Measurements from ENCODE around the gene ADCK1.

Gene ADCK1

DNA sequence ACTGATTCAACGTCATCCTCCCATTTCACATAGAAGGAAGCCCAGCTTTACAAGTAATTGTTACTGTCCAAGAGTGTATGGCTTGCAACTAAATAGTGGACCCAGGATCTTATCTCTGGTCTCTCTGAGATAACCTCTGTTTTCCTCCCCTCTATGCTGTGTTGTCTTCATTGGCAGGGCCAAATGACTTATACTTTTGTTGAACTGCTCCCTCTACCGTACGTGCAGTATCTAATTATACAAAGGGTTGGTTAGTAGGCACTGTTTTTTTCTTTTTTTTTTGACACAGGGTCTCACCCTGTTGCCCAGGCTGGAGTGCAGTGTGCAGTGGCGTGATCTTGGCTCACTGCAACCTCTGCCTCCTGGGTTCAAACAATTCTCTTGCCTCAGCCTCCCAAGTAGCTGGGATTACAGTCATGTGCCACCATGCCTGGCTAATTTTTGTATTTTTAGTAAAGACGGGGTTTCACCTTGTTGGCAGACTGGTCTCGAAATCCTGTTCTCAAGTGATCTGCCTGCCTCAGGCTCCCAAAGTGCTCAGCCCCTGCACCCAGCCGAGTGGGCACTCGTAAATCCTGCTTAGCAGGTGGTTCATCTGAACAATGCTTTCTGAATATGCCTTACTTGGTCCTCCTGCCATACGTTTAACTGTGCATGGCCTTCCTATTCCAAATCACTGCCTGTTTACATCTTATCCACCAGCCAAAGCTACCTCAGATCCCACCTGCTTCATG, 162.1 kb downstream of the ADCK1 start:
- no peak for DNase-seq

DNA sequence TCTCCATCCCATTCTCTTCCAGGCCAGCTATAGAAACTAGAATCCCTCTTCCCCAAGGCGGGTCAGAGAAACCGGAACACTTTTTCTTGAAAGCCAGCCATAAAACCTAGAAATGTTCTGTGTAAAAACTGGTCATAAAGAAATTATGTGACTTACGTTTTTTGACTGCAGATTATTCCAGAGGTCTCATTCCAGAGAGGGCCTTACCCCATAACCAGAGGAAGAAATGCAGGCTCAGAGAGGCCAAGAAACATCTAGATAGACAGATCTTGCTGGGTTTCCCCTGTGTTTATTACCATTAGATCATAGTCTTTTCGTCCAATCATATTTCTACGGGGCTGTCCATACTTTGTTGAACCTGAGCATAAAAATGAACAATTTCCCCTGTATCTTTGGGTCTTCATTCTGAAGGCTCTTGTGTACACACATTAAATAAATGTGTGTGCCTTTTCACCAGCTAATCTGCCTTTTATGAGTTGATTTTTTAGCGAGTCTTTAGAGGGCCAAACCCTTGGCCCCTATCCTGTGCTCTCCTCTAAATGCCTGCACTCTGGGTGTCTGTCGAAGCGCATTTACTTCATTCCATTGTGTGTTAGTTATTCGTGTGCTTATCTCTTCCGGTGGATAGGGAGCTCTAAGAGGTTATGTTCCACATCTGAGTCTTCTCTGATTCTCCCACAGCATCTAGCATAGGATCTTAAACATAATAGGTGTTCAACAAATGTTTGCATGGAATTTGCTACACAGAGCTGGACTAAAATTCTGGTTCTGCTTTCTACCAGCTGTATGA, 163.0 kb downstream of the ADCK1 start:
- no peak for DNase-seq

DNA sequence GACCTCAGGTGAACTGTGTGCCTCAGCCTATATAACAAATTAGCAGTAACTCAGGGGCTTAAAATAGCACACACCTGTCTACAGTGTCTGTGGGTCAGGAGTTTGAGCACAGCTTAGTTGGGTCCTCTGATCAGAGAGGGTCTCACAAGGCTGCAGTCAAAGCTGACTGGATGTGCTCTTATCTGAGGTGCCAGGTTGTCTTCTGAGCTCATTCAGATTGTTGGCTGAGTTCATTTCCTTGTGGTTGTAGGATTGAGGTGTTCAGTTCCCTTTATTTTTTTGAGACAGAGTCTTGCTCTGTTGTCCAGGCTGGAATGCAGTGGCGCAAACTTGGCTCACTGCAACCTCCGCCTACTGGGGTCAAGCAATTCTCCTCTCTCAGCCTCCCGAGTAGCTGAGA, 164.7 kb downstream of the ADCK1 start:
- DNase-seq, result no peak

DNA sequence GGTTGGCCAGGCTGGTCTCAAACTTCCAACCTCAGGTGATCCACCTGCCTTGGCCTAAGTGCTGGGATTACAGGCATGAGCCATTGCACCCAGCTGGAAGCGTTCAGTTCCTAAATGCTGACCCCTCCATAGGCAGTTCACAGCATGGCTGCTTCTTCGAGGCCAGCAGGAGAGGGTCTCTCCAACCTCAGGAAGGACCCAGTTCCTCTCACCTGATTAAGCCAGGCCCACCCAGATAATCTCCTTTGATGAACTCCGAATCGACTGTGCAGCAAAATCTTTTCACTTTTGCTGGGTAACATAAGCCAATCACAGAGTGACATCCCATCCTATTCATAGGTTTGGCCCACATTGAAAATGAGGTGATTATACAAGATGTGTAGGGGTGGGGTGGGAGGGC, 165.1 kb downstream of the ADCK1 start:
- no peak for DNase-seq

DNA sequence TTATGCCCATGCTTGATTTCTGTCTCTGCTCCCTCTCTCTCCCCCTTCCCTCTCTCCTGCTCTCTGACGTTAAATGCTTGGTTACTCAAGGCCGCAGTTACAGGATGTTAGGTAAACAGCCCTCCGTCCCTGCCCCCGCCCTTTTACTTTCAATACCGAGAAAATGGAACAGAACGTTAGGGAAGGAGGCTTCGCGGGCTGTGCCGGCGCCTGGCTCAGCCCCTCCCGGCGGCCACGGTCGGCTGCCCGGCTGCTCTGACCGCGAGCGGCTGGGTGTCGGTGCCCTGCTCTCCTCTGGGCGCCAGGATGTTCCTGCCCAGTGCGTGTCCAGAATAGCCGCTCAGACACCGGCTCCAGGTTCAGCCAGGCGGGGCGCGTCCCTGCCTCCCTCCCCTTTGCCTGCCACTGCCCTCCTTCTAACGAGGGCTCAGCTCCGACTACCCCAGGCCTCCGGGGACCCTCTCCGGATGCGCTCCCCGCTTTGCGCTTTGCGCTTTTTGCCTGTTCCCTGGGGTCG, 166.1 kb downstream of the ADCK1 start:
- peak; percentile 63 for DNase-seq

DNA sequence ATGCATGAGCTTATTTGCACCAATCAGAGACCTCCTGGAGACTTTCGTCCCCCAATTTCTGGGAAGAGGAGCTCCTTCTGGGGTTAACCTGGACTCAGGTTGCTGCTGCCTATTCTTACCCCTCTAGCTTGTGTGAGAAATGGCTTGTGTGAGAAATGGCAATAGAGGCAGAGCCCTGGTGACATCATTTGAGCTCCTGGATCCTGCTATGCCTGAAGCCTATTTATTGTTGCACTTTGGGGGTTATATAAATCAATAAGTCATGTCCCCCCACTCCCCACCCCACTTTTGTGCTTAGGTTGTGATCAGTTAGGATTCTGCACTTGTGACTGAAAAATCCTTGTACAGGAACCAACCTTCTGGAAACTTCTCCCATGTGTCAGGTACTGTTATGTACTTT, 167.2 kb downstream of the ADCK1 start:
- DNase-seq, result no peak

DNA sequence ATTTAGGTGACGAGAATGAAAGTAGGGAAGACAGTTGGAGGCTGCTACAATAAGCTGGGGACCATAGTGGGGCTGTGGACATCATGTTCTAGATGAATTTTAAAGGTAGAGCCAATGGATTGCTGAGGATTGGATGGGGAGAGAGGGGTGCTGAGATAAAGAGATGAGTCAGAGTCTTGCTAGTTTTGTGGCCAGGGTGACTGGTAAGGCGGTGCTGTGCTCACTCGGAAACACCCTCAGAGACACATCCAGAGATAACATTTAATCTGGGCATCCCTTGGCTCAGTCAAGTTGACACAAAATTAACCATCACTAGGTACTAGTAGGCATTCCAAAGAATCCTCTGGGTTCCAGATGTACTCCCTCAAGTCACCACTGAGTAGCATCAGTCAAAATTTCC, 170.7 kb downstream of the ADCK1 start:
- no peak for DNase-seq

DNA sequence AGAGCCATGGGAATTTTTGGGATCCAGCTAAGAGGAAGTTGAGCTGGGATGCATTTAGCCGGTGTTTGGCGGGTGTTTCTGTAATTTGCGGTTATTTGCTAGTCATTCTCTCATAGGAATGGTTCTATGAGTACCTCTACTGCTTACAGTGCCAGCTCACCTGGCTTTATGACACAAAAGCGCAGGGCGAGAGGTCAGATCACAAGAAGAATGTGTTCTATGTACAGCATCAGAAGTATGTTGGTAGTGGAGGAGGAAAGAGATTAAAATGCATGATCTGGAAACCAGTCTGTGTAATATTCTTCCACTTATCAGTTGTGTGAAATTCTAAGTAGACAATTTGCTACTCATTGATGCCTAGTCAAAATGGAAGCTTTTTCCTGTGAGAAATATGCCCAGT, 173.3 kb downstream of the ADCK1 start:
- no peak for DNase-seq

DNA sequence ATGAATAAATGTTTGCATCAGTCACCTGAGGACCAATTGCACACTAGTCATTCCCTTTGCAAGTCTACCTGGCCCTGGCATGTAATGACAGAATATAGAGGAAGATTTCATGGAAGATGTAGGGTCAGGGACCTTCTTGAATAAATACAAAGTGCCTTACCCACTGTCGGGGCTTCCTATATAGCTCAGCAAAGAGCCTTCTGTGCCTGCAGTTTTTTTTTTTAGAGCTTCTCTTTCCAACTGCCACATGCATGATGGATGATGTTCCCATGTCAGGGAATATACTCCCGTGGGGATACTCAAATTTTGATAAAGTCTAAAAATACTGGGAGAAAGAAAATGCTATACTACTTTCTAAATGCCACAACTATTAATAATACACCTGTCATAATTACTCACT, 176.7 kb downstream of the ADCK1 start:
- no peak for DNase-seq

DNA sequence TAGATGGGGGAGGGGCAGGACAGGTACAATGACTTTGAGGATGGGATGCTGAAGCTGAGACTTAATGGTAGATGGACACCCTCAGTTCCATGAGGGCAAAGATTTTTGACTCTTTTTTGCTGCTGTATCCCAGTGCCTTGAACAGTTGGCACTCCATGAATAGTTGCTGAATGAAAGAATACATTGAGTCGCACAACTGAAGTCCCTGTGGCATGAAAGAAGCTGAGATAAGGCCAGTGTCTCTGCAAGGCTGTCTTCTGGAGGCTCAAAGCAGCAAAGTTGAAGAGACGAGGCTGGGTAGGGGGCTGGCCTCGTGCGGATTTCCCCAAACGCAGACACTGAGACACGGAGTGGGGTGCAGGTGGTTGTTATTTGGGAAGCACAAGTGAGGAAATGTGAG, 179.3 kb downstream of the ADCK1 start:
- no peak for DNase-seq

DNA sequence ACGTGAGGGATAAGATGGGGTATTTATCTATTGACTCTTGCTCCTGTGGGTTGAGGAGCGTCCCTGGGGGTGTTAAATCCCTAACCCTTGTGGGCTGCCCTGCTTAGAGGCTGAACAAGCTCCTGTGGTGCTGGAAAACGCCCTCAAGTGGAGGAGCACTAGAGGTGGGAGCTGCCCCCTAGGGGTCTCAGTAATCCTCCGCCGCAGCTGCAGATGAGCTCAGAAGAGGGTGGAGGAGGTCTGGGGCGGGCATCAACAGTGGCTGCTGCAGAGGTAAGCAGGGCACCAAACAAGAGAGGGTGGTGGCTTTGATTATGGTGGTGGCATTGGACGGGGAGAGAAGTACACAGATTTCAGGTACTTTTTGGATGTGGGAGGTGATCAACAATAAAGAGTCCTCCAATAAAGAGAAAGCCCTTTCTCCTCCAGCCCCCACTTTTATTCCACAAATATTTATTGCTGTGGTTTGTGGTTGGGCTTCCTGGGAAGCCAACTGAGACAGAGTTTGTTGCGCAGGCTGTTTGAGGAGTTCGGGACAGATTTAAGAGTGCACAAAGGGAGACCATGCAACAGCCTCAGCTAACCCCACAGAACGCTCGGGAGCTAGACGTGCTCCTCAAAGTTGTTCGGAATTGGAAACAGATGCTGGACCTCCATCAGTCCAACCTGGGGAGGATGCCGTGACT, 179.9 kb downstream of the ADCK1 start:
- no peak for DNase-seq

DNA sequence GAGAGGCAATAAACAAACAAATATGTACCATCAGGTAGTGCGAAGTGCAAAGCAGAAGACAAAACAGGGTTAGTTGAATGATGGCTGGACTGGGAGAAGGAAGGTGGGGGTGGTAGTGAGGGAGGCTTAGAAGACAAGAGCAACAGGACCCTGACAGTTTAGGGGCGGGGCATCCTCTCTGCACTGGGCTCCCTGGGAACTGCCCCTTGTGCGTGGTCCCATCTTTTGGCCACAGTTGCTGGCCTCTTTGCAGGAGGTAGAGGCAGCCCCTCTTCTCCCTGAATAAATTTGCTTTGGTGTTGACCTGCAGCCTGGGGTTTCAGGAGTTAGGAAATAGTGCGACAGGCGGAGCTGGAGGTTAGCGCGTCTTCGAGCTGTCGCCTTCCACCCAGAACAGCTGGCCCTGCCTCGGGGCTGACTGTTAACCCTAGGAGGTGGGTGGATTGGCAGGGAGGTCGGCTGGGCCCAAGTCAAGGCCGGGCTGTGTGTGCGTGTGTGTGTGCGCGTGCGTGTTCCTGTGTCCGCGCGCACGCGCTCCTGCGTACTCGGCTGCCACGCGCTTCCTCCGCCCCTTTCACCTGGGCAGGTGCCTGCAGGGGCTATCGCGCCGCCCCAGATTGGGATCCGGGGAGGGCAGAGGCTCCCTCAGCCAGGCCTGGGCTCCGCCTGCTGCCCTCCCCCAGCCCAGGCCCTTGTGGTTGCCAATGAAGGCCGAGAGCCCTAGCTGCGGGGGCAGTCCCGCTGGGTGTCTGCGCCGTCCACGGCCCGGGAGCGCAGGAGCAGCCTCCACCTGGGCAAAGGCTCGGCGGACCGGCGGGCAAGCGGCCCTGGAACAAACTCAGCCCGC, 180.8 kb downstream of the ADCK1 start:
- DNase-seq, result peak; percentile 85

Measured in NCI-H510A treated with DMSO at 0.1 percent for 48 hours (cell line).